CD14-positive monocyte (primary cell): ENCODE data around the gene EPHA4. TPM values are rescaled to one million over a fixed set of nuclear protein-coding genes. Genes with fewer than 3 reads are reported as not detected.

Experiments
- DNase-seq, 3 donors: peaks; one replicate each; pipeline ENCODE4 v3.0.0-alpha.2; 2011 to 2022
- H2AFZ ChIP-seq: 2 replicates; pipeline ENCODE4 v1.6.0; 2012; ENCODE audit warnings: mild to moderate bottlenecking, low read depth, low read length, inconsistent platforms; ENCODE audit not compliant: insufficient read depth, poor library complexity, severe bottlenecking
- H3K27ac ChIP-seq, 2 donors: 1 replicate in 1 of 2; 2 replicates in 1 of 2; pipeline ENCODE4 v1.5.1; 2012 to 2013; ENCODE audit warnings: low read length in 2 of 2, control low read depth in 1 of 2, inconsistent platforms in 1 of 2, low read depth in 1 of 2, mild to moderate bottlenecking in 1 of 2
- H3K27me3 ChIP-seq, 2 donors: one replicate each; pipeline versions ENCODE4 v1.6.0 to v1.6.1; 2011 to 2013; ENCODE audit warnings: low read length in 2 of 2; ENCODE audit not compliant: control insufficient read depth in 2 of 2, insufficient read depth in 2 of 2
- H3K36me3 ChIP-seq, 2 donors: replicated peaks in 1 of 2; 1 replicate in 1 of 2; 2 replicates in 1 of 2; pipeline versions ENCODE4 v1.5.1 to v1.6.1; 2012 to 2013; ENCODE audit warnings: low read length in 2 of 2, control low read depth in 1 of 2, inconsistent platforms in 1 of 2, mild to moderate bottlenecking in 1 of 2; ENCODE audit not compliant: insufficient read depth in 2 of 2, control insufficient read depth in 1 of 2
- H3K4me1 ChIP-seq, 2 donors: 1 replicate in 1 of 2; 2 replicates in 1 of 2; pipeline versions ENCODE4 v1.5.1 to v1.6.1; 2012 to 2013; ENCODE audit warnings: low read length in 2 of 2, control low read depth in 1 of 2, inconsistent platforms in 1 of 2, mild to moderate bottlenecking in 1 of 2, moderate library complexity in 1 of 2; ENCODE audit not compliant: insufficient read depth in 2 of 2, control insufficient read depth in 1 of 2
- H3K4me2 ChIP-seq: replicated peaks from 2 replicates; pipeline ENCODE3; 2012; ENCODE audit warnings: low read length, moderate library complexity, mild to moderate bottlenecking; ENCODE audit not compliant: poor library complexity, severe bottlenecking; ENCODE audit errors: extremely low read depth
- H3K4me3 ChIP-seq, 3 experiments: fragments of 200-600 bp in 1 of 3; sonication (generic) in 1 of 3; replicated peaks in 1 of 3; 1 replicate in 2 of 3; 2 replicates in 1 of 3; pipeline ENCODE4 v1.5.1; 2011 to 2013; ENCODE audit warnings: low read length in 3 of 3, mild to moderate bottlenecking in 3 of 3, control low read depth in 2 of 3, low read depth in 2 of 3, inconsistent platforms in 1 of 3, moderate library complexity in 1 of 3
- H3K79me2 ChIP-seq: 2 replicates; pipeline ENCODE4 v1.6.0; 2012; ENCODE audit warnings: mild to moderate bottlenecking, control low read depth, inconsistent platforms, low read length, moderate library complexity; ENCODE audit not compliant: insufficient read depth
- H3K9ac ChIP-seq: 2 replicates; pipeline ENCODE4 v1.6.0; 2017; ENCODE audit warnings: low read length, mild to moderate bottlenecking; ENCODE audit not compliant: insufficient read depth, poor library complexity, severe bottlenecking
- H3K9me3 ChIP-seq, 2 donors: replicated peaks in 1 of 2; 1 replicate in 1 of 2; 2 replicates in 1 of 2; pipeline versions ENCODE4 v1.5.1 to v1.6.1; 2012 to 2013; ENCODE audit warnings: low read length in 2 of 2, control low read depth in 1 of 2; ENCODE audit not compliant: control insufficient read depth in 1 of 2, insufficient read depth in 1 of 2
- H4K20me1 ChIP-seq: 2 replicates; pipeline ENCODE4 v1.6.0; 2012; ENCODE audit warnings: mild to moderate bottlenecking, low read length, control low read depth, moderate library complexity; ENCODE audit not compliant: insufficient read depth
- H3K27ac Mint-ChIP-seq, 7 donors: one replicate each; pipeline ENCODE4 v1.8.0; 2020; ENCODE audit warnings: mild to moderate bottlenecking in 7 of 7, mixed read lengths in 7 of 7, moderate library complexity in 6 of 7, inconsistent platforms in 2 of 7
- H3K27me3 Mint-ChIP-seq, 3 donors: one replicate each; pipeline ENCODE4 v1.8.0; 2021 to 2022; ENCODE audit warnings: low read depth in 3 of 3, mild to moderate bottlenecking in 3 of 3, mixed read lengths in 3 of 3, moderate library complexity in 3 of 3, inconsistent platforms in 1 of 3
- H3K36me3 Mint-ChIP-seq, 2 donors: one replicate each; pipeline ENCODE4 v1.8.0; 2020; ENCODE audit warnings: mixed read lengths in 2 of 2, inconsistent platforms in 1 of 2, mild to moderate bottlenecking in 1 of 2
- H3K4me1 Mint-ChIP-seq: one replicate; pipeline ENCODE4 v1.8.0; 2020; ENCODE audit warnings: mild to moderate bottlenecking, mixed read lengths
- H3K4me3 Mint-ChIP-seq, 2 donors: one replicate each; pipeline ENCODE4 v1.8.0; 2020; ENCODE audit warnings: mild to moderate bottlenecking in 2 of 2, mixed read lengths in 2 of 2, moderate library complexity in 1 of 2
- H3K9me3 Mint-ChIP-seq, 7 donors: one replicate each; pipeline ENCODE4 v1.8.0; 2020 to 2022; ENCODE audit warnings: mixed read lengths in 7 of 7, mild to moderate bottlenecking in 6 of 7, moderate library complexity in 6 of 7, inconsistent platforms in 2 of 7
- WGBS: methylation state at CpG from one replicate; pipeline ENCODE4 v1.1.5; 2013; ENCODE audit warnings: missing lambda C conversion rate; ENCODE audit not compliant: insufficient coverage; 5-methylcytosine and 5-hydroxymethylcytosine counted together
- intact Hi-C, 2 donors: fragments of 100-400 bp; cut with micrococcal nuclease; formaldehyde crosslinking; loops; one replicate each; pipeline versions ENCODE4 v1.15.0 to v1.15.1; 2023
- polyA plus RNA-seq, 3 donors: library from polyadenylated mRNA; depleted of rRNA in 1 of 3; unstranded in 2 of 3; stranded (reverse) in 1 of 3; fragments of 300-500 nt in 2 of 3; fragments of >200 nt in 1 of 3; fragmentation: Illumina TruSeq in 2 of 3; gene quantifications; 1 replicate in 2 of 3; 2 replicates in 1 of 3; pipeline ENCODE4 v1.2.3, GENCODE V29; 2012 to 2021
- TF ChIP-seq, protein P1 (sequence below): fragments of 200-600 bp; IDR thresholded peaks from one replicate; pipeline ENCODE4 v1.8.0; 2022; ENCODE audit warnings: antibody characterized with exemption, mild to moderate bottlenecking

The EPHA4 gene
- polyA plus RNA-seq, 3 donors = 0.15 to 0.31 TPM; not detected in 1

DNA sequence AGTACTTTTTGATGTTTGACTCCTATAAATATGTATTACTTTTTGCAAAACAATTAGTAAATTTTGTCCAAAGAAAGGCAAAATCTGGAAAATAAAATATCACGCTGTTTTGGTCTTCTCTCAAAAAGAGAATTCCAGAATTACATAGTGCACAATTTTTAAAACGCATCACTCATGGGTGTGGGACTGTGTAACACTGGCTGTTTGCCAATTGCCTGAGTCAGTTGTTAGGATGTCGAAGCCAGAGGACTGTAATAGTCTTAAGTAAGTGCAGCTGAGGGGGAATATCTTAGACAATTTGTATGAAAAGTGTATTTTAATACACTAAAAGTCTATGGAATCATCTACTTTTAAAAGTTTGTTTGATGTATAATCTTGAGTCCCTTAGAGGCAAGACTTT, 24.1 kb upstream of the EPHA4 start:
- Histone ChIP-seq H3K27me3 (no peaks in the 10 kb centered on the region), H3K9ac (no peak overlapping the region), H3K4me1 (no peaks in the 10 kb centered on the region), H4K20me1 (no peaks in the 10 kb centered on the region), H3K9me3 (peaks cover 0 to 3% of the 10 kb centered on the region in 2 donors), H3K4me3 (no peak overlapping the region), H3K27ac (no peak overlapping the region), H3K4me2 (no peak overlapping the region), H3K36me3 (no peaks in the 10 kb centered on the region), H3K79me2 (no peaks in the 10 kb centered on the region), H2AFZ (no peak overlapping the region)
- no CpG with 5 or more reads among the region's 3 CpGs for WGBS
- H3K4me1 Mint-ChIP-seq = no peaks in the 10 kb centered on the region
- DNase-seq = no peak
- intact Hi-C loops = no loop called here
- no peak overlapping the region for H3K4me3 Mint-ChIP-seq
- H3K9me3 Mint-ChIP-seq = peaks cover 0 to 5% (median 2%) of the 10 kb centered on the region in 7 donors
- no peak overlapping the region for H3K27ac Mint-ChIP-seq
- H3K36me3 Mint-ChIP-seq = no peaks in the 10 kb centered on the region
- TF ChIP-seq, protein P1, sequence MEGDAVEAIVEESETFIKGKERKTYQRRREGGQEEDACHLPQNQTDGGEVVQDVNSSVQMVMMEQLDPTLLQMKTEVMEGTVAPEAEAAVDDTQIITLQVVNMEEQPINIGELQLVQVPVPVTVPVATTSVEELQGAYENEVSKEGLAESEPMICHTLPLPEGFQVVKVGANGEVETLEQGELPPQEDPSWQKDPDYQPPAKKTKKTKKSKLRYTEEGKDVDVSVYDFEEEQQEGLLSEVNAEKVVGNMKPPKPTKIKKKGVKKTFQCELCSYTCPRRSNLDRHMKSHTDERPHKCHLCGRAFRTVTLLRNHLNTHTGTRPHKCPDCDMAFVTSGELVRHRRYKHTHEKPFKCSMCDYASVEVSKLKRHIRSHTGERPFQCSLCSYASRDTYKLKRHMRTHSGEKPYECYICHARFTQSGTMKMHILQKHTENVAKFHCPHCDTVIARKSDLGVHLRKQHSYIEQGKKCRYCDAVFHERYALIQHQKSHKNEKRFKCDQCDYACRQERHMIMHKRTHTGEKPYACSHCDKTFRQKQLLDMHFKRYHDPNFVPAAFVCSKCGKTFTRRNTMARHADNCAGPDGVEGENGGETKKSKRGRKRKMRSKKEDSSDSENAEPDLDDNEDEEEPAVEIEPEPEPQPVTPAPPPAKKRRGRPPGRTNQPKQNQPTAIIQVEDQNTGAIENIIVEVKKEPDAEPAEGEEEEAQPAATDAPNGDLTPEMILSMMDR = no peak
- H3K27me3 Mint-ChIP-seq = peaks cover 0 to 6% (median 1%) of the 10 kb centered on the region in 3 donors

DNA sequence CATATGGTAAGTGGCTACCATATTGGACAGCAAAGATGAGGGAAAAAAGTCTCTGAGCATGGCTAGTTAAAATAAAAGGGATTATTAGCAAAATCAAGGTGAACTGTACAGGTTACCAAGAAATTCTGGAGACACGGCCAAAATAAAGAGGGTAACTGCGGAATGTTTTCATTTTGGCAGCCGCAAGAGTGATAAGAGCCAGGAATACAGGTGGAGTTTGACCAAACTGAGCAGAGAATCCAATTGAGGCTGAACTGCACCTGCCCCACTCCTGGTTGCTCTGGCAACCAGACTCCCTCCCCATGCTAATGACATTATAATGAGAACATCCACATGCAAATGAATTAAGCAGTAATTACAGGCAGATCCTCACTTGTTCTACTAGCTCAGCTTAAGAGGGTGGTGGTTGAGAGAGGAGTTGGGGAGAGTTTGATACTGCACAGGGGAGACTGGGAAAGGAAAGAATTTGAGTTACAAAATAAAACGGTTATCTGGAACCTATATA, 18.8 kb upstream of the EPHA4 start:
- Mint-ChIP-seq H3K4me1 (no peaks in the 10 kb centered on the region), H3K9me3 (peaks cover 0 to 5% (median 2%) of the 10 kb centered on the region in 7 donors), H3K27me3 (peaks cover 3 to 13% (median 5%) of the 10 kb centered on the region in 3 donors), H3K36me3 (no peaks in the 10 kb centered on the region), H3K27ac (no peak overlapping the region), H3K4me3 (no peak overlapping the region)
- Histone ChIP-seq H3K4me2 (no peak overlapping the region), H3K27me3 (no peaks in the 10 kb centered on the region), H3K4me1 (no peaks in the 10 kb centered on the region), H4K20me1 (no peaks in the 10 kb centered on the region), H3K9ac (no peak overlapping the region), H3K27ac (no peak overlapping the region), H3K9me3 (no peaks in the 10 kb centered on the region), H3K79me2 (no peaks in the 10 kb centered on the region), H3K36me3 (no peaks in the 10 kb centered on the region), H3K4me3 (no peak overlapping the region), H2AFZ (no peak overlapping the region)
- DNase-seq = no peak
- TF ChIP-seq, protein P1 = no peak
- 95% methylated on average over 3 of the region's 4 CpGs for WGBS
- intact Hi-C loops = no loop called here
